OCI-LY3 (cell line): ENCODE results near the gene TCF25.

Experiments used
- H2AFZ ChIP-seq: fragments of 200-600, 300-600 bp; shearing (Covaris generic); 2 replicates; pipeline ENCODE4 v1.6.0; 2014; ENCODE audit warnings: antibody characterized with exemption, low read depth, low read length
- H3K27ac ChIP-seq: fragments of 200-600, 300-600 bp; sonication (generic); 2 replicates; pipeline ENCODE4 v1.5.1; 2014; ENCODE audit warnings: mild to moderate bottlenecking, low read length, moderate library complexity, mixed read lengths
- H3K27me3 ChIP-seq: fragments of 200-600, 300-600 bp; sonication (generic); 2 replicates; pipeline ENCODE4 v1.6.1; 2014; ENCODE audit warnings: low read depth, low read length, mixed read lengths
- H3K36me3 ChIP-seq: fragments of 200-600, 300-600 bp; sonication (generic); replicated peaks from 2 replicates; pipeline ENCODE3; 2014; ENCODE audit warnings: low read depth, low read length, mixed read lengths
- H3K4me1 ChIP-seq: fragments of 300-600, 200-600 bp; sonication (generic); 2 replicates; pipeline ENCODE4 v1.6.1; 2014; ENCODE audit warnings: low read length, mixed read lengths
- H3K4me2 ChIP-seq: fragments of 200-600, 300-600 bp; sonication (generic); 2 replicates; pipeline ENCODE4 v1.6.1; 2014; ENCODE audit warnings: low read length, mixed read lengths
- H3K4me3 ChIP-seq: fragments of 300-600, 200-600 bp; sonication (generic); 2 replicates; pipeline ENCODE4 v1.5.1; 2014; ENCODE audit warnings: antibody characterized with exemption, mild to moderate bottlenecking, low read length, moderate library complexity
- H3K79me2 ChIP-seq: fragments of 300-600, 200-600 bp; shearing (Covaris generic); 2 replicates; pipeline ENCODE4 v1.6.1; 2014; ENCODE audit warnings: mild to moderate bottlenecking, low read length, mixed read lengths
- H3K9ac ChIP-seq: fragments of 300-600, 200-600 bp; shearing (Covaris generic); 2 replicates; pipeline ENCODE4 v1.6.0; 2014; ENCODE audit warnings: mild to moderate bottlenecking, low read length, moderate library complexity
- H3K9me3 ChIP-seq: fragments of 200-600, 300-600 bp; shearing (Covaris generic); 2 replicates; pipeline ENCODE4 v1.6.1; 2014; ENCODE audit warnings: low read length, mixed read lengths; ENCODE audit not compliant: insufficient read depth
- H4K20me1 ChIP-seq: fragments of 200-600, 300-600 bp; sonication (generic); 2 replicates; pipeline ENCODE4 v1.6.1; 2016; ENCODE audit warnings: low read length, mixed read lengths; ENCODE audit not compliant: insufficient read depth
- EZH2phosphoT487 ChIP-seq: fragments of 200-600 bp; shearing (Covaris generic); IDR thresholded peaks from 2 replicates; pipeline ENCODE4 v1.6.1; 2018; ENCODE audit warnings: antibody characterized with exemption, mixed run types, low read depth
- TF ChIP-seq, protein P1 (sequence below): fragments of 200-600, 300-600 bp; sonication (generic); IDR thresholded peaks from 2 replicates; pipeline ENCODE4 v1.5.1; 2014; ENCODE audit warnings: antibody characterized with exemption, low read length, low read depth

Gene TCF25

DNA sequence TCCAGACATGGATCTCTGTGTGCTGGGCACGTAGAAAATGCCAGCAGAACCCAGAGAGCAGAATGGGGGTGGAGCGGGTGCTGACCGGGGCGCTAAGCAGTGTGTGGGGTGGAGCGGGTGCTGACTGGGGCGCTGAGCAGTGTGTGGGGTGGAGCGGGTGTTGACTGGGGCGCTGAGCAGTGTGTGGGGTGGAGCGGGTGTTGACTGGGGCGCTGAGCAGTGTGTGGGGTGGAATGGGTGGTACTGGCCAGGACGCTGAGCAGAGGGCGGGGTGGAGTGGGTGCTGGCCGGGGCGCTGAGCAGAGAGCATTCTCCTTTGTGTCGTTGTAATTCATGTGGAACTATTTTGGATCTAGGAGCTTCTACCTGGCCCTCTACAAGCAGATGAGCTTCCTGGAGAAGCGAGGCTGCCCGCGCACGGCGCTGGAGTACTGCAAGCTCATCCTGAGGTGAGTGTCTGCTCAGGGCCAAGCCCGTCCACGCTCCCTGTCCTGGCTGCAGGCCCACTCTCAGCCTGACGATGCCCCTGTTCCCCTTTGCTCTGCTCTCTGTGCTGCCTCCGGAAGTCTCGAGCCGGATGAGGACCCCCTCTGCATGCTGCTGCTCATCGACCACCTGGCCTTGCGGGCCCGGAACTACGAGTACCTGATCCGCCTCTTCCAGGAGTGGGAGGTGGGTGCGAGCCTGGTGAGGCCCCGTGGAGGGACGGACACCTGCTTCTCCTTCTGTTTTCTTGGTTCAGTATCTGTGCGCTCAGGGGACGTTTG lies 25.0 kb downstream of the TCF25 start:
- H4K20me1 ChIP-seq: no peaks in the 10 kb centered on the region
- TF ChIP-seq EZH2phosphoT487: no peak
- TF ChIP-seq, protein P1, sequence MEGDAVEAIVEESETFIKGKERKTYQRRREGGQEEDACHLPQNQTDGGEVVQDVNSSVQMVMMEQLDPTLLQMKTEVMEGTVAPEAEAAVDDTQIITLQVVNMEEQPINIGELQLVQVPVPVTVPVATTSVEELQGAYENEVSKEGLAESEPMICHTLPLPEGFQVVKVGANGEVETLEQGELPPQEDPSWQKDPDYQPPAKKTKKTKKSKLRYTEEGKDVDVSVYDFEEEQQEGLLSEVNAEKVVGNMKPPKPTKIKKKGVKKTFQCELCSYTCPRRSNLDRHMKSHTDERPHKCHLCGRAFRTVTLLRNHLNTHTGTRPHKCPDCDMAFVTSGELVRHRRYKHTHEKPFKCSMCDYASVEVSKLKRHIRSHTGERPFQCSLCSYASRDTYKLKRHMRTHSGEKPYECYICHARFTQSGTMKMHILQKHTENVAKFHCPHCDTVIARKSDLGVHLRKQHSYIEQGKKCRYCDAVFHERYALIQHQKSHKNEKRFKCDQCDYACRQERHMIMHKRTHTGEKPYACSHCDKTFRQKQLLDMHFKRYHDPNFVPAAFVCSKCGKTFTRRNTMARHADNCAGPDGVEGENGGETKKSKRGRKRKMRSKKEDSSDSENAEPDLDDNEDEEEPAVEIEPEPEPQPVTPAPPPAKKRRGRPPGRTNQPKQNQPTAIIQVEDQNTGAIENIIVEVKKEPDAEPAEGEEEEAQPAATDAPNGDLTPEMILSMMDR: no peak
- H2AFZ ChIP-seq: no peak overlapping the region
- H3K36me3 ChIP-seq: peaks cover 41% of the 10 kb centered on the region
- H3K4me1 ChIP-seq: no peaks in the 10 kb centered on the region
- H3K9ac ChIP-seq: no peak overlapping the region
- H3K27me3 ChIP-seq: no peaks in the 10 kb centered on the region
- H3K4me3 ChIP-seq: no peak overlapping the region
- H3K4me2 ChIP-seq: no peak overlapping the region
- no peaks in the 10 kb centered on the region for H3K9me3 ChIP-seq
- H3K27ac ChIP-seq: no peak overlapping the region
- H3K79me2 ChIP-seq: no peaks in the 10 kb centered on the region

DNA sequence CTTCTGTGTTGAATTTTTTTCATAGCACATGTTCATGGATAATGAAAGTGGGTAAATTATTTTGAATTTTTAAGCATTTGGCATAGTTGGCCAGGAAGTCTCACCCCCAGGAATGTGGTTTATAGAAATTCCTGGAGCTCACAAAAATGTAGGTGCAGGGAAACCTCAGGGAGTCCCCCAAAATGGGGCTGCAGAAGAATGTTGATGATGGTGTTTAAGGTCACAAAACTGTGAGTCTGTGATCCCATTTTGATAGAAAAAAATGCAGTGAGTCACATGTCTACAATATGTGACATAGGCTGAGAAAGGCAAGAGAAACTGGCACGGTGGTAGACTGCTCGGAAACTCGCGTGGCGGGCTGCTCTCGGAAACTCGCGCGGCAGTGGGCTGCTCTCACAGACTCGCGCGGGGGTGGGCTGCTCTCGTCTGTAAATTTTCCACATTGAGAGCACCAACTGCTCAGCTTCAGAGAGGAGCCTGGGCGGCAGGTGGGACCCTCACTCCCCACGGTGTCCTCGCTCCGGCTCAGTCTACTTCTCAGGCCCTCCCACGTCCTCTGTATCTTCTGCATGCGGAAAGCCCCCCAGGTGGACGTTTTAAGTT lies 26.6 kb downstream of the TCF25 start:
- no peaks in the 10 kb centered on the region for H3K9me3 ChIP-seq
- H3K36me3 ChIP-seq: peaks cover 43% of the 10 kb centered on the region
- H3K4me3 ChIP-seq: no peak overlapping the region
- no peak overlapping the region for H3K27ac ChIP-seq
- no peak overlapping the region for H3K9ac ChIP-seq
- H3K27me3 ChIP-seq: no peaks in the 10 kb centered on the region
- TF ChIP-seq EZH2phosphoT487: no peak
- TF ChIP-seq, protein P1: no peak
- H2AFZ ChIP-seq: no peak overlapping the region
- H4K20me1 ChIP-seq: no peaks in the 10 kb centered on the region
- H3K4me2 ChIP-seq: no peak overlapping the region
- H3K79me2 ChIP-seq: no peaks in the 10 kb centered on the region
- no peaks in the 10 kb centered on the region for H3K4me1 ChIP-seq

DNA sequence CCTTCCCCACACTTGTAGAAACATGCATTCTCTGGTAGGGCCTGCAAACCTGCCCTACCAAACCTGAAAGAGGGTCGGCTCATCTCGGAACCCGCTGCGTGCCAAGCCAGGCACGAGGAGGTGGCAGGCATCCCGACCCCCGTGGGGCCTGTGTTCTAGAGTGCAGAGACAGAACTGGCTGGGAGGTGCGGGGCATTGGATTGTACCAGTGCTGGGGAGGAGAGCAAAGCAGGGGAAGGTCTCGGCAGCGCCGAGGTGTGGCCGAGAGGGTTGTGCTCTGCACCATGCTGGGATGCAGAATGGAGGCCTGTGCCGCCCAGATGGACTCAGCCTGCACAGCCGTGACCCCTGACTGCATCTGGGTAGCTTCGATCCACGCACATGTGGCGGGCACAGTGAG lies 27.5 kb downstream of the TCF25 start:
- H2AFZ ChIP-seq: no peak overlapping the region
- no peak overlapping the region for H3K4me3 ChIP-seq
- no peak overlapping the region for H3K9ac ChIP-seq
- H3K36me3 ChIP-seq: peaks cover 36% of the 10 kb centered on the region
- no peaks in the 10 kb centered on the region for H4K20me1 ChIP-seq
- TF ChIP-seq EZH2phosphoT487: no peak
- TF ChIP-seq, protein P1: no peak
- no peaks in the 10 kb centered on the region for H3K4me1 ChIP-seq
- no peak overlapping the region for H3K4me2 ChIP-seq
- H3K27ac ChIP-seq: no peak overlapping the region
- no peaks in the 10 kb centered on the region for H3K9me3 ChIP-seq
- no peaks in the 10 kb centered on the region for H3K27me3 ChIP-seq
- no peaks in the 10 kb centered on the region for H3K79me2 ChIP-seq

DNA sequence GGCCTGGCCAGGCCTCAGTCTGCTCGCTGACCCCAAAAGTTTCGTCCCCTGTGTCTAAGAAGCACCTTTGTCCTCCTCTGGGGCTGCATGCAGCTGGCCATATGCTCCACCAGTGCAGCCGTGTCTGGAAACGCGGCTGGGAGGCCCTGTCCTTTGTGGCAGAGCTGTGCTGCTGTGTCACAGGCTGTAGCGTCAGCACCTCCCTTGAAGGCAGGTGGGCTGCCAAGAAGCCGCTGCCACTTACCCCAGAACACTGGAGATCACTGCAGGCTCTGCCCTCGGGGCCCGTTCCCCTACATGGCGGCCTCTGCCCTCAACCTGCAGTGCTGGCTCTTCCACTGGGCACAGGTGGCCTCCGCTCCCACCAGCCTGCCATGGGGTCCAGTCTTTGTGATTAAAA lies 29.6 kb downstream of the TCF25 start:
- H3K4me2 ChIP-seq: no peak overlapping the region
- no peaks in the 10 kb centered on the region for H3K27me3 ChIP-seq
- H3K4me1 ChIP-seq: no peaks in the 10 kb centered on the region
- no peak overlapping the region for H3K9ac ChIP-seq
- H3K36me3 ChIP-seq: peaks cover 45% of the 10 kb centered on the region
- no peak overlapping the region for H3K4me3 ChIP-seq
- H2AFZ ChIP-seq: no peak overlapping the region
- H3K9me3 ChIP-seq: no peaks in the 10 kb centered on the region
- TF ChIP-seq, protein P1: no peak
- TF ChIP-seq EZH2phosphoT487: no peak
- no peaks in the 10 kb centered on the region for H3K79me2 ChIP-seq
- H3K27ac ChIP-seq: no peak overlapping the region
- H4K20me1 ChIP-seq: no peaks in the 10 kb centered on the region
